Measurements from ENCODE around the gene DIP2C.

DIP2C gene

DNA sequence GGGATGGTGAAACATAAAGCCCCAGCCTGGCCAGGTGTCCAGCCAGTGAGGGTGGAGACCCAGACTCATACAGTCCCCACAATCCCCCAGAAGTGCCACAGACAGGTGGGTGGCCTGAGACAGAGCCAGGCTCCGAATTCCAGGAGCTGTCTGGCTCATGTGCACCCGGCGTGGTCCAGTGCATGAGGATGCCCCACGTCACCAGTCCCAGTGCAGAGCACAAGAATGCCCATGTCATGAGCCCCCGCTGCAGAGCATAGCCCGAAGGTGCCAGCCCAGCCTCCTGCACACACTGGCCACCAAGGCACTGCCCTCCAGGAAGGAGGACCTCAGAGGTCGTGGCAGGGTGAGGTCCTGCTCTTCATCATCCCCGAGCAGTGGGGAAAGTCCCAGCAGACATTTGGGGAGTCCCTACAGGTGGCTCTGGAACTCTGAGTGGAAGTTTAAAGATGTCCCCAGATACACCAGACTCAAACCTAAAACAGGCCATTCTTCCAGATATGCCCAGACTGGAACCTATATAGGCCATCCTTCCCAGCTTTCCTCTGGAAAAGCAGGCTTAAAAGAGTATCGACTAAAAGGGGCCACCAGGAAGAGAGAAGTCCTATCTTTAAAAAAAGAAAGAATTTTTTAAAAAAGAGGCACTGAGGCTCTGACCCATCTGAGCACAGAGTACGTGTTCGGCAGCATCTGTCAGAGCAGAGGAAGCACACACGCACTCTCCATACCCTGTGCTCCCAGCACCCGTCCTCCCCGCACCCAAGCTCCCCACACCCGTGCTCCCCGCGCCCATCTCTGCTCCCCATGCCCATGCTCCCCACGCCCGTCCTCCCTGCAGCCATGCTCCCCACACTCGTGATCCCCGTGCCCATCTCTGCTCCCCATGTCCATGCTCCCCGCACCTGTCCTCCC is 11.5 kb downstream of the DIP2C start:
- DNase-seq (ENCODE audit: low read depth in 2 of 3, low spot score in 2 of 3), result no peak

- DNase-seq (ENCODE audit: low read depth in 2 of 3, low spot score in 2 of 3), result no peak
These were observed 12.4 kb downstream of the DIP2C start for GRCh38 chr10:677038-677437.

- DNase-seq (ENCODE audit: low read depth in 2 of 3, low spot score in 2 of 3), result no peak
These were observed 13.3 kb downstream of the DIP2C start for GRCh38 chr10:676178-676577.

DNA sequence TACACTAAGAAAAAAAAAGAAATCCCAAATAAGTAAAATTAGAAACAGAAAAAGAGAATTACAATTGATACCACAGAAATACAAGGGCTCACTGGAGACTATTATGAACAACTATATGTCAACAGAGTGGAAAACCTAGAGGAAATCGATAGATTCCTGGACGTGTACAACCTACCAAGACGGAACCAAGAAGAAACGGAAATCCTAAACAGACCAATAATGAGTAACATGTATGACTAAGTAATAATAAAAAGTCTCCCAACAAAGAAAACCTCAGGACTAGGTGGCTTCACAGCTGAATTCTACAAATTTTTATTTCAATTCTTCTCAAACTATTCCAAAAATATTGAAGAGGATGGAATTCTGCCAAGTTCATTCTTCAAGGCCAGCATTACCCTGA is 13.9 kb downstream of the DIP2C start:
- no peak for DNase-seq (ENCODE audit: low read depth in 2 of 3, low spot score in 2 of 3)

DNA sequence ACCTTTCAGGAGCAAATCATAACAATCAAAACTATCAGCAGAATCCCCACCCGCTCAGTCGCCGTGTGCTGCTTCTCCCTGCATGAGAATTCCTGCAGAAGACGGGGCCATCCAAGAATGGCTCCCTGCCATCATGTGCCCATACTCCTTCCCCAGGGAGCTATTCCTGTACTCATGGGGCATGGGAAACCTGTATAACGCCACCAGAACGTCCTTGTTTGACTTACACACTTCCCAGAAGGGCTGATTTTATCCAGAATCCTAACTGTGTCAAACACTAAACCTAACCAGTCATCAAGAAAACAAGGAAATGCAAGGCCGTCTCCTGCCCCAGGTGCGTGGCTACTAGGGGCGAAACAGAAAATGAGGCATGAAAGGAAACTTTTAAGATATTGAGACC is 16.0 kb downstream of the DIP2C start:
- no peak for DNase-seq (ENCODE audit: low read depth in 2 of 3, low spot score in 2 of 3)

DNA sequence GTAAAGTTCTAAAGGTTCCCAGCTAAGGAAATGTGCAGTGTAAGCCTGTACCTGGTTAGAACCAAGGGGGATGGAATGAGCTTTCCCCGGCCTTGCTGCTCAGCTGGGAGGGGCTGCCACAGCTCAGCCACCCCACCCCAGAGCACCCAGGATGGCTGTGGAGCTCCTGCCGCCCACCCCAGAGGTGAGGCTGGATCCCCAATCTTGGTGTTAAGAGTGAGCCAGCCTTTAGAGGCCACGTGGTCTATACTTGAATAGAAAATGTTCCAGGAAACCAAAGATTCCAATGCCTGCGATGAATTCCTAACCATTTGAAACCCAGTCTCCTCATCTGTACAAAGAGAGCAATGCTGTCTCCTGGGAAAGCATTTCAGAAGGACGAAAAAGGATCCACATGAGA is 16.5 kb downstream of the DIP2C start:
- DNase-seq (ENCODE audit: low read depth in 2 of 3, low spot score in 2 of 3), result no peak

DNA sequence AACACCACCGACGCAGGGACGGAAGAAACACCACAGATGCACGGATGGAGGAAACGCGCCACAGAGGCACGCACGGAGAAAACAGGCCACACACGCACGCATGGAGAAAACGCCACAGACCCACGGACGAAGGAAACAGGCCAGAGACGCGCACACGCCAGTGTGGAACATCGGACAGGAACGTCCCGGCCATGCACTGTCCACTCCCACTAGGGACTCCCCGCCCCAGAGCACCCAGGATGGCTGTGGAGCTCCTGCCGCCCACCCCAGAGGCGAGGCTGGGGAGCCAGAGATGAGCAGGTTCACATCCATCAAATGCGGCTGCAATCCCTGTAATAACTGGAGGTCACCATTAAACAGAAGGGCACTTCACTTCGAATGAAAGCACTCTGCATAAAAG is 17.3 kb downstream of the DIP2C start:
- no peak for DNase-seq (ENCODE audit: low read depth in 2 of 3, low spot score in 2 of 3)

GRCh38 chr10:670990-671389 is 18.5 kb downstream of the DIP2C start:
- no peak for DNase-seq (ENCODE audit: low read depth in 2 of 3, low spot score in 2 of 3)

GRCh38 chr10:670038-670437 is 19.4 kb downstream of the DIP2C start:
- no peak for DNase-seq (ENCODE audit: low read depth in 2 of 3, low spot score in 2 of 3)

DNA sequence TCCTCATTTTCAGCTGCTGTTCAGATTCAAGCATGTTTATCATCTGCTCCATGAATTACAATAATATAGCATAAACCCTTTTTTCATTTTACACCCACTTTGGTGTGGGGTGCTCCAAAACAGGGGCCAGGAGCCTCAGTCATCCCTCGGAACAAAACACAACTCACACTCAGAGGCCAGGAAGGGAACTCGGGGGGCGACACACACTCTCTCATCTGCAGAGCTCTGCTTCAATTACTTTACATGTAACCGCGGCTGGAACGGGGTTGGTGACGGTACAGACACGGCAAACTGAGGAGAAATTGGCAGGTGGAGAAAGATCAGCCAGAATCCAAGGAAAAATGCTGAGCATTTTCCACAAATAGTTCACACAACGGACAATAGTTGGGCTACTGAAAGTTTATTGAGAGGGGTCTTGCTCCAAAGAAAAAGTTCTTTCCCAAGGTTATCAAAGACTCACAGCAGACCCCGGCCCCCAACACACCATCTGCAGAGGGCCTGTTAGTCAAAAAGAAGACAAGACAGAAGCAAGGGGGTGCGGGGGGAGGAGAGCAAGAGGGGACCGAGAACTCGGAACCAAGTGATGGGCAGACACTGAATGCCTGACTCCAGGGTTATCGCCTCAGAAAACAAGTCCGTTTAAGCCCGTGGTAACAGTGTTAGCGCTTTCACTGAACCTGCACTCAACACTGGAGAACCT is 20.5 kb downstream of the DIP2C start:
- DNase-seq (ENCODE audit: low read depth in 2 of 3, low spot score in 2 of 3), result no peak

GRCh38 chr10:667602-668143 is 21.8 kb downstream of the DIP2C start:
- no peak for DNase-seq (ENCODE audit: low read depth in 2 of 3, low spot score in 2 of 3)

GRCh38 chr10:667096-667495 is 22.4 kb downstream of the DIP2C start:
- DNase-seq (ENCODE audit: low read depth in 2 of 3, low spot score in 2 of 3), result no peak

GRCh38 chr10:666237-667012 is 23.0 kb downstream of the DIP2C start:
- DNase-seq (ENCODE audit: low read depth in 2 of 3, low spot score in 2 of 3), result no peak

- no peak for DNase-seq (ENCODE audit: low read depth in 2 of 3, low spot score in 2 of 3)
These were observed 23.8 kb downstream of the DIP2C start for GRCh38 chr10:665579-666091.

- DNase-seq (ENCODE audit: low read depth in 2 of 3, low spot score in 2 of 3), result no peak
These were observed 24.6 kb downstream of the DIP2C start for GRCh38 chr10:664893-665292.

DNA sequence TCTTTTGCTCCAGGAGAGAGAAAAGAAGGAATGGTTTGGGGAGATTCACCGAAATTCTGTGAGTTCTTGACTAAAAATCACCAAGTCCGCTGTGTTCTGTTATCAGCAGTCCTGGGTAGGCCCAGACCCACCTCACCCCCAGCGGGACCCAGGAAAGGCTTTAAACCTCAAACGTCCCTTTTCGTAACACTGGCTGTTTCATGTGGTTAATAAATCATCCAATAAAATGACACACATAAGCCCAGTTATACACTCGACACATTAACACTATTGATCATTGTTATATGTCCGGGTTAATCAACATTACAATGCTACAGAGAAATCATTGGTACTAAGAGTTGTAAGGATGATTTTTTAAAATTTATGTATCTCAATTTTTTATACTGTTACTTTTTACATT is 25.2 kb downstream of the DIP2C start:
- no peak for DNase-seq (ENCODE audit: low read depth in 2 of 3, low spot score in 2 of 3)

DNA sequence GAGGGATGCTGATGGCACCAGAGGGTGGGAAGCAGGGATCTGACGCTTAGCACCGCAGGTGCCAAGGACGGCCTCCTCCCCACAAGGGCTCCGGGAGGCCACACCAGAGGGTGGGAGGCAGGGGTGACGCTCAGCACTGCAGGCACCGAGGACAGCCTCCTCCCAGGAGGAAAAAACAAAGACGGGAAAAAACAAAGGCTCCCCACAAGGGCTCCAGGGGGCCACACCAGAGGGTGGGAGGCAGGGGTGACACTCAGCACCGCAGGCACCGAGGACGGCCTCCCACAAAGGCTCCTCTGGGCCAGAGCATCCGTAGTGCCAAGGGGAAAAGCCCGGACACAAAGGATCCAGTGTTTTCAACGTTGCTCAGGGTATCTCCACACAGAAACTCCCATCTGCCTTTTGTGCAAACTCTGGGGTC is 25.6 kb downstream of the DIP2C start:
- no peak for DNase-seq (ENCODE audit: low read depth in 2 of 3, low spot score in 2 of 3)

DNA sequence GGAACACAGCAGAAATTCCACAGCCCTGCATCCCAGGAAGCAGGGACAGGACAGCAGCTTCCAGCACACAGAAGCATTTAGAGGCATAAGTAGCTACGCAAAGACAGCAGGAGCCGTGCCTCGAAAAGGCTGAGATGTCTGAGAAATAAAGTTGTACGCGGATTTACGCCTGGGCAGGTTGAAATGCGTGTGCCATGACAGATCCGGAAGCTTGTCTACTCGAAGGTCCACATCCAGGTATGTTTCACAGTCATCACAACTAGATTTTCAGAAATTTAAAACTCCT is 26.1 kb downstream of the DIP2C start:
- DNase-seq (ENCODE audit: low read depth in 2 of 3, low spot score in 2 of 3), result no peak

GRCh38 chr10:662686-663465 is 26.6 kb downstream of the DIP2C start:
- DNase-seq (ENCODE audit: low read depth in 2 of 3, low spot score in 2 of 3), result no peak

GRCh38 chr10:662223-662605 is 27.3 kb downstream of the DIP2C start:
- no peak for DNase-seq (ENCODE audit: low read depth in 2 of 3, low spot score in 2 of 3)
